Measurements from ENCODE around the gene PTPRC.

DNA sequence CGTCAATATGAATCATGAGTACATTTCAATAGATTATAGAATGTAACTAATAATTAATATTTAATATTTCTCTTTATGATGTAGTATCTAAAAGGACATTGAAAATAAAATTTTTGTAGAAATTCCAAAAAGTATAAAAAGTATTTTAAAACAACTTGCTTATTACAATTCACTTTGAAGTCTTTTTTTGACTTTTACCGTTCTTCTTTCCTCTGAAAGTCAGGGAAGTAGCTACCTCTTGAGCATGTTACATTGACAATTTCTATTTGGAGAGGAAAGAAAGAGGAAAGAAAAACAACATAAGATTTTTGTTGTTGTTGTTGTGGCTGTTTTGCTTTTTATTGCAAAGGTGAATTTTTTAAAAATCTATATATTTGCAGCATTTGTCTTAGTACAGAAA lies 1.3 kb downstream of the PTPRC start:
- TF ChIP-seq SP1 (IDR thresholded peaks at IDR 0.05) (no peak), SUZ12 (IDR thresholded peaks at IDR 0.05) (no peak), BHLHE40 (IDR thresholded peaks at IDR 0.05; ENCODE audit: borderline replicate concordance) (no peak), ARNT (IDR thresholded peaks at IDR 0.05) (no peak), FOXM1 (IDR thresholded peaks at IDR 0.05; ENCODE audit: borderline replicate concordance) (no peak), FOXA1 (IDR thresholded peaks at IDR 0.05) (no peak), FOXK2 (IDR thresholded peaks at IDR 0.05) (no peak), HDGF (IDR thresholded peaks at IDR 0.05; ENCODE audit: borderline replicate concordance) (no peak), NFRKB (IDR thresholded peaks at IDR 0.05) (no peak), ELF4 (IDR thresholded peaks at IDR 0.05) (no peak)
- TF ChIP-seq, protein P1, sequence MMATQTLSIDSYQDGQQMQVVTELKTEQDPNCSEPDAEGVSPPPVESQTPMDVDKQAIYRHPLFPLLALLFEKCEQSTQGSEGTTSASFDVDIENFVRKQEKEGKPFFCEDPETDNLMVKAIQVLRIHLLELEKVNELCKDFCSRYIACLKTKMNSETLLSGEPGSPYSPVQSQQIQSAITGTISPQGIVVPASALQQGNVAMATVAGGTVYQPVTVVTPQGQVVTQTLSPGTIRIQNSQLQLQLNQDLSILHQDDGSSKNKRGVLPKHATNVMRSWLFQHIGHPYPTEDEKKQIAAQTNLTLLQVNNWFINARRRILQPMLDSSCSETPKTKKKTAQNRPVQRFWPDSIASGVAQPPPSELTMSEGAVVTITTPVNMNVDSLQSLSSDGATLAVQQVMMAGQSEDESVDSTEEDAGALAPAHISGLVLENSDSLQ (IDR thresholded peaks at IDR 0.05), result no peak

Measured in HEK293T (cell line).